Hepatocyte (in vitro differentiated cells): ENCODE data around the gene MTHFR.

Experiments
- CTCF ChIP-seq: fragments of 200-600 bp; sonication (generic); IDR thresholded peaks from 2 replicates; pipeline ENCODE4 v1.5.1; 2016; ENCODE audit warnings: antibody characterized with exemption, mild to moderate bottlenecking; ENCODE audit not compliant: poor library complexity
- EZH2phosphoT487 ChIP-seq: fragments of 200-600 bp; sonication (generic); IDR thresholded peaks from one replicate; pipeline ENCODE4 v1.6.1; 2018; ENCODE audit warnings: antibody characterized with exemption, mild to moderate bottlenecking, low read depth, moderate library complexity; ENCODE audit not compliant: unreplicated experiment, severe bottlenecking

DNA sequence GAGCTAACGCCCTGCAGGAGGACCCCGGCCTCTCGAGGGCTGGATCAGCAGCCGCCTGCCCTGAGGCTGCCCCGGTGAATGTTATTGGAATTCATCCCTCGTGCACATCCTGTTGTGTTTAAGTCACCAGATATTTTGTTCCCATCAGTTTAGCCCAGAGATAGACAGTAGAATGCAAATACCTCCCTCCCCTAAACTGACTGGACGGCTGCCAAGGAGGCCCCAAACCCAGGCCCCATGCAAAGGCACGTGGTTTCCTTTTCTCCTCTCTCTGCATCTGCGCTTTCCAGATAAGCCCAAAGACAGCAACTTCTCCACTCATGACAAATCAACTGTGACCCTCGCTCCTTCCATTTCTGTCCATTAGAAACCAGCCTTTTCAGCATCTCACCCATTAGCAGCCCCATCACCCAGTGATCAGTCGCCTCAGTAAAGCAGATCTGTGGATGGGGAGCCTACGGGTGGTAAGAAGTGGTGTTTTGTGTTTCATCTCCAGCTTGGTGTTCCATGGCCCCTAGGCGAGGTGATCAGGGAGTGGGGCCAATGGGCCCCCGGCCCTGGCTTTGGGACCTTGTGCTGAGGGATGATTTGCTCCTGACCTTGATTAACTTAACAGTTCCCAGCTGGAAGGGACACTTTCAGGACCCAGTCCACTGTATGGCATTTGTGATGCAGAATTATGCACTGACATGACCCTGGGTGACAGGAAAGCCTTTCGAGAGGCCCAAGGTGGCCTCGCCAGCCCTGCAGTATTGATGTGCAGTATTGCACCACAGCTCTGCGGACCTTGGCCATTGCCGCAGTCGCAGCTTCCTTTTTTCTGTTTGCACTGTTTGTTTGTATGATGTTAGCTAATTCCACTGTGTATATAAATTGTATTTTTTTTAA lies 36.6 kb upstream of the MTHFR start:
- TF ChIP-seq CTCF (no peak), EZH2phosphoT487 (no peak)
